Stimulated activated CD8-positive, alpha-beta memory T cell treated with anti-CD3 and anti-CD28 coated beads, Interleukin-12 subunit alpha, Interleukin-12 subunit beta, amount 100 ng/mL, for 24 hours (primary cell): ENCODE data around the gene EFHD2.
"Not testable (repeated sequence)": the region's sequence is repeated elsewhere in the genome, so short reads cannot be mapped to it uniquely, and the experiment has no call there.

Experiments
- DNase-seq: peaks from one replicate; pipeline ENCODE4 v3.0.0-alpha.2; 2020; ENCODE audit errors: extremely low read depth

Gene EFHD2

GRCh38 chr1:15388201-15388880 lies 21.3 kb upstream of the EFHD2 start:
- no peak for DNase-seq

DNA sequence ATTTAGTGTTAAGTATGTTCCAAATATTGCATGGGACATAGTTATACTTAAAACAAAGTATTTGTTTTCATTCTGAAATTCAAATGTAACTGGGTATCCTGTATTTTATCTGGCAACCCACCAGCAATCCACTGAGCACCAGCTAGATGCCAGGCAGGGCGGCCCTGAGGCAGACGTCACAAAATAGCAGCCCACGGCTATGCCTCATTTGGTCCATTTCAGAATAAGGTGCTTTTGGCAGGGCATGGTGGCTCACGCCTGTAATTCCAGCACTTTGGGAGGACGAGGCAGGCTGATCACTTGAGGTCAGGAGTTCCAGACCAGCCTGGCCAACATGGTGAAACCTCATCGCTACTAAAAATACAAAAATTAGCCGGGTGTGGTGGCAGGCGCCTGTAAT lies 19.9 kb upstream of the EFHD2 start:
- not testable (repeated sequence) for DNase-seq

GRCh38 chr1:15390667-15391066 lies 19.0 kb upstream of the EFHD2 start:
- DNase-seq, result no peak

- no peak for DNase-seq
These were observed 18.3 kb upstream of the EFHD2 start for GRCh38 chr1:15391366-15391765.

GRCh38 chr1:15393475-15394257 lies 16.0 kb upstream of the EFHD2 start:
- no peak for DNase-seq

DNA sequence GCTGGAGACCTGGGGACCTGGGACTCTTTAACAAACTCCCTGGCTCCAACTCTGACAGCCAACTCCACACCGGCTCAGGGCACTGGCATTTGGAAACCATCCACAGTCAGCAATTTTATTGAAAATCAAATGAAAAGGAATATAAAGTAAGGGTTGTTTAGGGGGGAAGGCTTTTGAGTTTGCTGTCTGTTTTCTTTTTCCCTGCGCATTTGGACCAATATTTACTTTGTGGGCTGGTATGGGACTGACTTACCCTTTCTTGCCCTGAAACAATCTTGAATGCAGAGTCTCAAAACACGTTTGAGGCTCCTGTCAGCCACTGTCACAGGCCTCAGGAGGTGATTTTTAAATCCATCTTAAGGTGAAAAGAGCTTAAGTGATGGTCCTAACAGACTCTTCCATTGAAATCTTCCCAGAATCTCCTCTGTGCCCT lies 15.4 kb upstream of the EFHD2 start:
- no peak for DNase-seq

GRCh38 chr1:15397236-15397635 lies 12.5 kb upstream of the EFHD2 start:
- DNase-seq, result no peak

DNA sequence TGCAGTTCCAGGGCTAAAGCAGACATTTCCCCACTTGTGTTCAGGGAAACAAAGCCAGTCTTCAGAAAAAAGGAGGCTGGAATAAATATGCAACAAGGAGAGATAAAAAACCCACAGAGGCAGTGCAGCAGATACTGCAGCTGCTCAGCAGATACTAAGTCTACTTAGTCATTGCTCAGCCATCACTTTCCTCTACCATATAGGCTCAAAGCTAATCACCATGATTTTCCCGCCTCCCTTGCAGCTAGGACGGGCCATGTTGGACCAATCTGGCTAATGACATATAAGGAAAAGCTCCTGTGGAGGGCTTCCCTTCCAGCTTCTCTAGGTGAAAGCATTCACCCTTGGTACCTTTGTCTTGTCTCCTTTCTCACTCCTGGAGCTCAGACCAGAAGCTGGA lies 10.0 kb upstream of the EFHD2 start:
- DNase-seq, result no peak

GRCh38 chr1:15400627-15401026 lies 9.1 kb upstream of the EFHD2 start:
- DNase-seq, result no peak

DNA sequence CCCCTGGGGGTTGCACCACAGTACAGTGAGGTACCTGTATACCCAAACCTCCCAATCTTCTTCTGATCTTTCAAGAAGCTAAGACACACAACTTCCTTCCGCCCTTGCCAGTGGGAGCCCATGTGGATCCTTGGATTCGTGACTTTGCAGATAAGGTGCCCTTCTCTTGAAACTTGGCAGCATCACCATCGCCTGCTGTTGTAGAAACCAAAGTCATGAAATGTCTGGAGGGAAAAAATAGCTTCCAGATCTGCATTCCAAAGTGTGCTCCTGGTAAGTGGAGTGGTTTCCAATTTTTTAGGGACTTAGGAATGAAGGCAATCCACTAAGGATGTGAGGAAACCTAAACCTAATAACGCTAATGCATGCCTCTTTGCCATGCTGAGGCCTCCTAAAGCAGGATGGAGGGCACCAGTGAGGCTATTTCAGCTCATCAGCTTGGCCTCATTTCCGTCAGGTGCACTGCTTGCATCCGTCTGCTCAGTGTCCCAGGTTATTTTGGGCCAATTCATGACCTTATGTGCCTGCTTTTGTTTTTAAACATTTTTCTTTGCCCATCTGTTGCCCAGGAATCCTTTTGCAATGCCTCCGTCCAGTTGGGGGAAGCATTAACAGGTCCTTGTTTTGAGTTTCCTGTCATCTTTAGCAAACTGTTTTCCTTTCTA lies 8.2 kb upstream of the EFHD2 start:
- no peak for DNase-seq

- DNase-seq, result no peak
These were observed 6.8 kb upstream of the EFHD2 start for GRCh38 chr1:15402809-15403450.

DNA sequence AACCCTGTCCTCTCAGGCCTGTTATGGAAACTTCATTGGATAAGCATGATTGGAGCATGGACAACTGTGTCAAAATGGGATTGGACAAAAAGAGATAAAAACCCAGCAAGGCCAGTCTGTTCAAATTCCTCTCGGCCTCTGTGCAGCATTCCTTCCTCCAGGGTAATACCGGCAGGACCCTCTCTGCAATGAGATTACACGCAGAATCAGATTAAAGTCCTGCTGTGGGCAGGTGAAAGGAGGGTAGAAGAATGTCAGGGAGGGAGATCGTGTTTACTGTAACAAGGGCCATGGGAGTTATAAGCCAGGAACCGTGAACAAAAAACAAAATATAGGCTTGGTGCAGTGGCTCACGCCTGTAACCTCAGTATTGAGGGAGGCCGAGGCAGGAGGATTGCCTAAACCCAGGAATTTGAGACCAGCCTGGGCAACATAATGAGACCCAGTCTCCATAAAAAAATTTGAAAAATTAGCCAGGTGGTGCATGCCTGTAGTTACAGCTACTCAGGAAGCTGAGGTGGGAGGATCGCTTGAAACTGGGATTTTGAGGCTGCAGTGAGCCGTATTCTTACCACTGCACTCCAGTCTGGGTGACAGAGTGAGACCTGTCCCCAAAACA lies 5.6 kb upstream of the EFHD2 start:
- DNase-seq, result no peak

- no peak for DNase-seq
These were observed 4.4 kb upstream of the EFHD2 start for GRCh38 chr1:15405106-15405850.

- no peak for DNase-seq
These were observed 2.8 kb upstream of the EFHD2 start for GRCh38 chr1:15406614-15407559.

DNA sequence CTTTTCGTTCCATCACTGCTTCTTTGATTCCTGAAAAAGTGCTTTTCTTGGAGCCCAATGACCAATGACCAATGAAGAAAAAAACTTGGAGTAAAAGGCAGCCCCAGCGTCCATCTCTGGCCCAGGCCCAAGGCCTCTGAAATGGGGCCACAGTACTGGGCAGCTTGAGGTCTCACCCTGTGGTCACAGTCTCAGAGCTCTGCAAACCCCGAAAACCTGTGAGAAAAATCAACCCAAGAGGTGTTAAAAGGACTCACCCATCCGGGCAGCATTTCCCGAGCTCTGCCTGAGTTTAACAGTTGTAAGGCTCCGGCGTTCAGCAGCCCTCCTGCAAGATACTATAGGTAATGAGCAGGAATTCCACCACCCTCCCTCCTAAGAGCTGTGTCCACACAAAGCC lies 2.1 kb upstream of the EFHD2 start:
- no peak for DNase-seq

GRCh38 chr1:15408890-15409387 lies 749 bp upstream of the EFHD2 start:
- no peak for DNase-seq

DNA sequence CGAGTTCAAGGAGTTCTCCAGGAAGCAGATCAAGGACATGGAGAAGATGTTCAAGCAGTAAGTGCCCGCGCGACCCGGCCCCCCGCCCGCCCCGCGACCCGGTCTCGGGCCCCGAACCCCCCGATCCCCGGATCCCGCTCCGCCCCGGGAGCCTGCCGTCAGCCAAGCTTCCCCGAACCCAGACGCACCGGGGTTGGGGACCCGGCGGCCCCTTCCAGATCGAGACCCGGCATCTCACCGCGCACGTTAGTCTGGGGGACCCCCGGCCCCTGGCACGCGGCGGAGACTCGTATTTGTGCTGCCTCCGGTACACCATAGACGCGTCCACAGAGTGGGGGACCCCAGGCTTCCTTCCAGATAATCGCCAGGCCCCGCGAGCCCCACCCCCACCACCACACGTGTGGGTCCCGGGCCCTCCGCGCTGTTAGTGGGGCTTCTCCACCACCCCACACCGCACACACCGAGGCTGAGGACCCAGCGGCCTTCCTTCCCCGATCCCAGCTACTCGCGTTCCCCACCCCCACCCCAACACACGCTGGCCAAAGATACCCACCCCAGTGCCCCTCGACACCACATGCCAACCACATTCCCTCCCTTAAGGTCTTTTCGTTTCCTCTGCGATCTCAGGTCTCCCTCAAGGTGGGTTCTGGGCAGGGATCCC lies 665 bp downstream of the EFHD2 start:
- no peak for DNase-seq

- DNase-seq, result no peak
These were observed 1.2 kb downstream of the EFHD2 start for GRCh38 chr1:15410884-15411245.

DNA sequence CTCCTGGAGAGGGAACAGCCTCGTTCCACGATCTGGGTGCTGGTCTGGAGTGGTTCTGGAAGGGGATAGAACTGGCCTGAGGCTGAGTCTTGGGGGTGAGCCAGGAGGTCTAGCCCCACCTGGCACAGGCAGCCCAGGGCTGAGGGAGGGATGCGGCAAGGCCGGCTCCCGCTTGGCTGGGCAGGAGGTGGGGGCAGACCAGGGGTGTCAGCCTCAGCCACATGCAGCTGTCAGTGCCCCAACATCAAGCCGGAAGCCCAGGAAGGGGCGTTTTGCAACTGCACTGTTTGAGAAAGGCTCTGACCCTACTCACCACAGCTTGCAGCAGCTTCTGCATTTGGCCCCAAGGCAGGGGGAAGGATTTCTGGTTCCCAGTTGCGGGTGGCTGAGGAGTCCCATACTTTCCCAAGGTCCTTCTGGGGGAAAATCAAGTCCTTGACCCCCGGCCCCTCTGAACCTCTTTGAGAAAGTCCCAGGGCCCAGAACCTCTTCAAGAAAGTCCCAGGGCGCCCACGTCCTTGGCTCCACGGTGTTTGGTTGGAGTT lies 2.0 kb downstream of the EFHD2 start:
- DNase-seq, result no peak
